OCI-LY7 (cell line): ENCODE measurements around the gene LRRFIP1.

Source experiments
- EZH2phosphoT487 ChIP-seq: fragments of 200-600 bp; sonication (generic); IDR thresholded peaks from 2 replicates; pipeline ENCODE4 v1.6.1; 2018; ENCODE audit warnings: low read depth, borderline replicate concordance, mild to moderate bottlenecking, mixed run types, antibody characterized with exemption, low read length, moderate library complexity, mixed read lengths
- TF ChIP-seq, protein P1 (sequence below): fragments of 200-600 bp; sonication (generic); conservative IDR thresholded peaks from 2 replicates; pipeline ENCODE4 v1.5.1; 2014; ENCODE audit warnings: mild to moderate bottlenecking, antibody characterized with exemption, low read length, moderate library complexity, mixed read lengths

DNA sequence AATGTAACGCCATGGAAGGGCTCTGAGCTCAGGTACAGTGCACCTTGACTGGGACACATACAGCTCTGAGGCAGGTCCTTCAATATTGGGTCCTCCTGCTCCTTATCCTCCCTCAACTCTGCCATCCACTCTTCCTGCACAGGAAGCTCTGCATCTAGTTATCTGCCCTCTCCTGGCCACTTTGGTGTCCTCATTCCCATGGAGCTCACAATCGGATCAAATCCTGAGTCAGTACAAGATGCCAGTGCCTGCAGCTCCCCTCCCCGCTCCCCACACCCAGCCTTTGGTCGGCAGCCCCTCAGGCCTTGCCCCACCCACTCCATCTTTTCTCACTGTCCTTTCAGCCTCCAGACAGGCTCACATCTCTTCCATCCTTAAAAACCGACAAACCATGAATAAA is 58.0 kb downstream of the LRRFIP1 start:
- TF ChIP-seq, protein P1, sequence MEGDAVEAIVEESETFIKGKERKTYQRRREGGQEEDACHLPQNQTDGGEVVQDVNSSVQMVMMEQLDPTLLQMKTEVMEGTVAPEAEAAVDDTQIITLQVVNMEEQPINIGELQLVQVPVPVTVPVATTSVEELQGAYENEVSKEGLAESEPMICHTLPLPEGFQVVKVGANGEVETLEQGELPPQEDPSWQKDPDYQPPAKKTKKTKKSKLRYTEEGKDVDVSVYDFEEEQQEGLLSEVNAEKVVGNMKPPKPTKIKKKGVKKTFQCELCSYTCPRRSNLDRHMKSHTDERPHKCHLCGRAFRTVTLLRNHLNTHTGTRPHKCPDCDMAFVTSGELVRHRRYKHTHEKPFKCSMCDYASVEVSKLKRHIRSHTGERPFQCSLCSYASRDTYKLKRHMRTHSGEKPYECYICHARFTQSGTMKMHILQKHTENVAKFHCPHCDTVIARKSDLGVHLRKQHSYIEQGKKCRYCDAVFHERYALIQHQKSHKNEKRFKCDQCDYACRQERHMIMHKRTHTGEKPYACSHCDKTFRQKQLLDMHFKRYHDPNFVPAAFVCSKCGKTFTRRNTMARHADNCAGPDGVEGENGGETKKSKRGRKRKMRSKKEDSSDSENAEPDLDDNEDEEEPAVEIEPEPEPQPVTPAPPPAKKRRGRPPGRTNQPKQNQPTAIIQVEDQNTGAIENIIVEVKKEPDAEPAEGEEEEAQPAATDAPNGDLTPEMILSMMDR, result 0 out of 2 replicates have a peak, but pooled peaks have one; percentile 21
- no peak for TF ChIP-seq EZH2phosphoT487
